ENCODE data around the gene MACROD1. TPM values are rescaled to one million over a fixed set of nuclear protein-coding genes. Genes with fewer than 3 reads are reported as not detected.

Gene MACROD1
- total RNA-seq, 1 donor from 2014 or later: 26.5 TPM

GRCh38 chr11:64001484-64002420 lies 164.2 kb downstream of the MACROD1 start:
- peaks cover 15 to 21% of the 10 kb centered on the region in 2 donors for H3K36me3 ChIP-seq
- intact Hi-C loops (cut with DNase I): no loop called here
- H3K27me3 ChIP-seq: no peaks in the 10 kb centered on the region
- no peak overlapping the region for H3K27ac ChIP-seq
- H3K4me1 ChIP-seq: peaks cover 11 to 18% of the 10 kb centered on the region in 2 donors
- no peak for DNase-seq (ENCODE audit: low spot score in 2 of 2)
- no peaks in the 10 kb centered on the region for H3K9me3 ChIP-seq
- no peak overlapping the region for H3K4me3 ChIP-seq
- no peak for TF ChIP-seq CTCF (IDR thresholded peaks at IDR 0.05)

GRCh38 chr11:64000740-64001483 lies 165.0 kb downstream of the MACROD1 start:
- intact Hi-C loops (cut with DNase I): loop anchor here (1.0 kb wide), 2 partner anchors 147 to 152 kb away; no protein-coding TSS in a partner anchor
- Histone ChIP-seq H3K9me3 (no peaks in the 10 kb centered on the region), H3K4me3 (peak overlapping the region; percentile 47 to 62), H3K4me1 (peaks cover 11 to 18% of the 10 kb centered on the region in 2 donors), H3K36me3 (peaks cover 23 to 30% of the 10 kb centered on the region in 2 donors), H3K27ac (no peak overlapping the region), H3K27me3 (no peaks in the 10 kb centered on the region)
- no peak for DNase-seq (ENCODE audit: low spot score in 2 of 2)
- TF ChIP-seq CTCF (IDR thresholded peaks at IDR 0.05): no peak

GRCh38 chr11:64000026-64000739 lies 165.7 kb downstream of the MACROD1 start:
- no peaks in the 10 kb centered on the region for H3K27me3 ChIP-seq
- no peaks in the 10 kb centered on the region for H3K9me3 ChIP-seq
- peaks cover 26 to 36% of the 10 kb centered on the region in 2 donors for H3K36me3 ChIP-seq
- intact Hi-C loops (cut with DNase I): loop anchor here (1.0 kb wide), 2 partner anchors 148 to 153 kb away; no protein-coding TSS in a partner anchor
- H3K4me1 ChIP-seq: peaks cover 11 to 18% of the 10 kb centered on the region in 2 donors
- no peak overlapping the region for H3K27ac ChIP-seq
- TF ChIP-seq CTCF (IDR thresholded peaks at IDR 0.05): peak; percentile 54 to 95 (median 79)
- DNase-seq (ENCODE audit: low spot score in 2 of 2): peak in 1 of 2 donors; percentile 79
- H3K4me3 ChIP-seq: peak overlapping the region; percentile 47 to 62

- peak overlapping the region; percentile 47 to 62 for H3K4me3 ChIP-seq
Observed at GRCh38 chr11:63999349-64000025, 166.4 kb downstream of the MACROD1 start.

More at GRCh38 chr11:63999349-64000025, 166.4 kb downstream of the MACROD1 start:
- H3K9me3 ChIP-seq: no peaks in the 10 kb centered on the region
- peak in 1 of 2 donors; percentile 75 for DNase-seq (ENCODE audit: low spot score in 2 of 2)
- no peaks in the 10 kb centered on the region for H3K27me3 ChIP-seq
- intact Hi-C loops (cut with DNase I): loop anchor here (1.0 kb wide), 2 partner anchors 149 to 154 kb away; no protein-coding TSS in a partner anchor
- no peak overlapping the region for H3K27ac ChIP-seq
- no peak for TF ChIP-seq CTCF (IDR thresholded peaks at IDR 0.05)
- H3K36me3 ChIP-seq: peaks cover 26 to 37% of the 10 kb centered on the region in 2 donors
- peaks cover 11 to 18% of the 10 kb centered on the region in 2 donors for H3K4me1 ChIP-seq

Data from ascending aorta (tissue), 2 donors.